OCI-M1 (cell line): ENCODE data around the gene LAGE3.
A peak's percentile ranks its signal among the peaks of the same experiment; 100 is the strongest.

ENCODE experiments used
- DNase-seq: peaks from one replicate; lab custom pipeline; 2025; lab: John Stamatoyannopoulos, UW

LAGE3 gene

GRCh38 chrX:154473683-154474082, 5.4 kb downstream of the LAGE3 start:
- DNase-seq: no peak

GRCh38 chrX:154472685-154473632, 6.1 kb downstream of the LAGE3 start:
- DNase-seq: no peak

GRCh38 chrX:154471839-154472684, 7.0 kb downstream of the LAGE3 start:
- DNase-seq: no peak

GRCh38 chrX:154470914-154471568, 8.0 kb downstream of the LAGE3 start:
- no peak for DNase-seq

GRCh38 chrX:154470434-154470833, 8.6 kb downstream of the LAGE3 start:
- no peak for DNase-seq

GRCh38 chrX:154469880-154470279, 9.2 kb downstream of the LAGE3 start:
- no peak for DNase-seq

GRCh38 chrX:154469114-154469513, 10.0 kb downstream of the LAGE3 start:
- no peak for DNase-seq

- no peak for DNase-seq
Measured at GRCh38 chrX:154468217-154468616, 10.9 kb downstream of the LAGE3 start.

- no peak for DNase-seq
Measured at GRCh38 chrX:154467556-154467955, 11.5 kb downstream of the LAGE3 start.

GRCh38 chrX:154466907-154467306, 12.2 kb downstream of the LAGE3 start:
- DNase-seq: no peak

- no peak for DNase-seq
Measured at GRCh38 chrX:154466036-154466435, 13.0 kb downstream of the LAGE3 start.

- no peak for DNase-seq
Measured at GRCh38 chrX:154465601-154466000, 13.5 kb downstream of the LAGE3 start.

GRCh38 chrX:154464806-154465365, 14.2 kb downstream of the LAGE3 start:
- no peak for DNase-seq

- DNase-seq: no peak
Measured at GRCh38 chrX:154463611-154464220, 15.4 kb downstream of the LAGE3 start.

- no peak for DNase-seq
Measured at GRCh38 chrX:154462396-154462795, 16.7 kb downstream of the LAGE3 start.

GRCh38 chrX:154460326-154460725, 18.8 kb downstream of the LAGE3 start:
- DNase-seq: no peak

- DNase-seq: peak; percentile 47
Measured at GRCh38 chrX:154459832-154460231, 19.2 kb downstream of the LAGE3 start.

- DNase-seq: peak; percentile 12
Measured at GRCh38 chrX:154458954-154459778, 19.9 kb downstream of the LAGE3 start.

GRCh38 chrX:154458116-154458953, 20.7 kb downstream of the LAGE3 start, which contains the start of gene PLXNA3:
Gene PLXNA3 (plus strand): TSS chrX:154458281. CDS start chrX:154460184, 1,903 bp downstream.
- peak; percentile 44 for DNase-seq
